Right ventricle myocardium inferior (tissue), 1 donor: ENCODE results near the gene CALM3. TPM values are rescaled to one million over a fixed set of nuclear protein-coding genes. Genes with fewer than 3 reads are reported as not detected.
"Not testable (repeated sequence)": the region's sequence is repeated elsewhere in the genome, so short reads cannot be mapped to it uniquely, and the experiment has no call there.

Experiments used
- ATAC-seq: fragments of 200-7000 bp; cut with Tn5 transposase; one replicate; pipeline ENCODE4 v1.9.1; 2020; ENCODE audit warnings: mild to moderate bottlenecking, moderate library complexity
- DNase-seq: peaks from one replicate; pipeline ENCODE4 v3.0.0; 2021; ENCODE audit errors: missing footprints
- intact Hi-C: fragments of 100-400 bp; cut with DNase I; formaldehyde crosslinking; loops from one replicate; pipeline ENCODE4 v1.11.0; 2022
- long read RNA-seq: library from polyadenylated mRNA; unstranded; transcript quantifications from one replicate; pipeline ENCODE4 v2.0.0, GENCODE V29; 2021
- total RNA-seq: library from RNA; stranded (reverse); fragmentation: NEBNext Ultra II Directional; extraction: Animal tissue kit (Norgen Biotek cat#: 25700); gene quantifications from one replicate; pipeline ENCODE4 v1.2.1, GENCODE V29; 2021
- donor health status: DM: no; HTN: yes; CAD: no; lungs with severe emphysema.

Gene CALM3
- 378 TPM for total RNA-seq
- long read RNA-seq, transcript CALM3-201 (6 exons, 2,289 nt): major isoform, 314 of 338 reads
- long read RNA-seq, partial matches to known transcripts: 18 of 338 reads
- long read RNA-seq, other reads (novel, unspliced or antisense): 1 of 338 reads

DNA sequence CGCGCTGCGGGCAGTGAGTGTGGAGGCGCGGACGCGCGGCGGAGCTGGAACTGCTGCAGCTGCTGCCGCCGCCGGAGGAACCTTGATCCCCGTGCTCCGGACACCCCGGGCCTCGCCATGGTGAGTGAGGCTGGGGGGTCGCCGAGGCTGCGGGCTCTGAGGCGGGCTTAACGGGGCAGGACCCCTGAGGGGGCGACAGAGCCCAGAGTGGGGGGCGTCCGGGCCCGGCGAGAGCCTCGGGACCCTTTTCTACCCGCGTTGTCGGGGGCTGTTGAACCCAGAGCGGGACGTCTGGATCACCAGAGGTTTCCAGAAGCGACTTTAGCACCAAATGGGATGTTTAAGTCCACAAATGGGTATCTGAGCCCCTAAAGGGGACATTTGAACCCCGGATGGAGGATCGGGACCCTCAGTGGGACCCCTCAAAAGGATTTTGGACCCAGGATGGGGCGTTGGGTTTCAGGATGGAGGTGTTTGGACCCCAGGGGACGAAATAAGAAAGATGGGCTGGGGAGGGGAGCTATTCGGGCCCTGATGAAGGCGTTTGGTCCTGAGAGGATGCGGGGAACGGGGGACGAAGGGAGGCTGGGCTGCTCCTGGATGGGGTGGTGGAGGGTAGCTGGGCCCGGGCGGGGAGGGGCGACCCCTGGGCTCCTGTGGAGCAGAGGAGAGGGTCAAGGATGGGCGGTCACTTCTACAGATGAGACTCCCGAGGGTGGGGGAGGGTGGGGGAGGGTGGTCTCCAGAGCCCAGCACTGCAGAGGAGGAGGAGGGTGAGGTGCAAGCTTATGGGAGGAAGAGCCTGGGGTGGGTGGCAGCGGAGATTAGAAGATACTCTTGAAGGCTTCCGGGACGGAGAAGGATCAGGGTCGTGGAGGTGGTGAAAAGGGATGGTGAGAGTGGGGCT is at the start of gene CALM3:
Gene CALM3 (plus strand): TSS at position 13 of the 907 bp plus-strand sequence. CDS start 105 bp downstream, at position 118.
- no peak for ATAC-seq
- DNase-seq: no peak
- intact Hi-C loops: no loop called here

DNA sequence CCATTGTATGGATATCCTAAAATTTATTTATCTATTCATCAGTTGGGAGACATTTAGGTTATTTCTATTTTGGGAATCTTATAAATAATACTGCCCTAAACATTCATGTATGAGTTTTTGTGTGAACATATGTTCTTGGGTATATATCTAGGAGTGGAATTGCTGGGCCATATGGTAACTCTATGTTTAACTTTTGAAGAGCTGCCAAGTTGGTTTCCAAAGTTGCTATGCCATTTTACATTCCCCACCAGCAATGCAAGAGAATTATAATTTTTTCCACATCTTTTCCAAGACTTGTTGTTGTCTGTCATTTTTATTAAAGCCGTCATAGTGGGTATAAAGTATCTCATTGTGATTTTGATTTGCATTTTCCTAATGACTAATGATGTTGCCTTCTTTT is 48.2 kb upstream of the CALM3 start:
- no peak for DNase-seq
- ATAC-seq: no peak
- intact Hi-C loops: no loop called here

DNA sequence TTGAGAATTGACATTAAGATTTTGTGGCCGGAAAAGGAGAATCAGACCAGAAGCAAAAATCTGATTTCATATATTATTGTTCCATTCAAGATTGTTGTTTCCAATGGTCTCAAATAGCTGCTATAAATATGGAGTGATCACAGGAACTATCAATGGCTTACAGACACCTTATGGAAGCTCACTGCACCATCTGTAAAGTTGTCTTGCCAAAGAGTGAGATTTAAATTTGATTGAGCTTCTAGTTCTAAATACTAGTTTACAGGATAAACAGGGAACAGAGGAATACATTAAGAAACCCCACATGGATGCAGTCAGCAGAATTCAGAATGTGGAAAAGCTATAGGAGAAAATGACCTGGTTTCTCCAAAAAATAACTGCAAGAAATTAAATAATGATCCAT is 47.0 kb upstream of the CALM3 start:
- ATAC-seq (no peak), DNase-seq (no peak)
- intact Hi-C loops: no loop called here

DNA sequence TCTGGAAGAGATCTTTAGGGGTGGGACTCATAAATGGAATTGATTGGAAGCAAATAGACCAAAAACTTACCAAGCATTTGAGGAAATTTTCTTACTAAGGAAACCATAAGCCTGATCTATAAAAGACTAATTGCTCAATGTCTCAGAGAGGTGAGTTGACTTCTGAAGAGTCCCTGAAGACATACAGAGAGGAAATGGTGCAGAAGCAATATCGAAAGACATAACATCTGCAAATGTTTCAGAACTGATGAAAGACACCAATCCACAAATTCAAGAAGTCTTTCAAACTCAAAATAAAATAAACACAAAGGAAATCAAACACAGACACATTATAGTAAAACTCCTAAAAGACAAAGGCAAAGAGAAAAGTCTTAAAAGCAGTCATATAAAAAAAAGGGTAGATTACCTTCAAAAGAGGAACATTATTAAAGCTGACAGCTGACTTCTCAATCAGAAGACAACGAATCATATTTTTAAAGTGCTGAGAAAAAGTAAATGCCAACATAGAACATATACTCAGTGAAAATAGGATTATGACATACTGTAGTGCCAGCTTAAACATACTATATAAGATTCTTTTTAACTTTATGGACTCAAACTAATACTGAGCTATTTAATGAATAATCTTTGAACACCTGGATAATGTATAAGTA is 45.4 kb upstream of the CALM3 start:
- intact Hi-C loops: no loop called here
- ATAC-seq (no peak), DNase-seq (no peak)

DNA sequence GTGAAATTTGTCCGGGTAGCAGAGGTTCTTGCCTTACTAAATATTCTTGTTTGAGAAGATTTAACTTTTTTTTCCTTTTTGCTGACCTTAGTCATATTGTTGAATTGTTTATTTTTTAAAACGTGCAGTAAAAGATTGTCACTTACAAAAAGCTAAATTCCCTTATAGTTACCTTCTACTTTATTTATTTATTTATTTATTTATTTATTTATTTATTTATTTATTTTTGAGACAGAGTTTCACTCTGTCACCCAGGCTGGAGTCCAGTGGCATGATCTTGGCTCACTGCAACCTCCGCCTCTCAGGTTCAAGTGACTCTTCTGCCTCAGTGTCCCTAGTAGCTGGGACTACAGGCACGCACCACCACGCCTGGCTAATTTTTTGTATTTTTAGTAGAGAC is 44.7 kb upstream of the CALM3 start:
- ATAC-seq, intact Hi-C loops, DNase-seq: not testable (repeated sequence)

DNA sequence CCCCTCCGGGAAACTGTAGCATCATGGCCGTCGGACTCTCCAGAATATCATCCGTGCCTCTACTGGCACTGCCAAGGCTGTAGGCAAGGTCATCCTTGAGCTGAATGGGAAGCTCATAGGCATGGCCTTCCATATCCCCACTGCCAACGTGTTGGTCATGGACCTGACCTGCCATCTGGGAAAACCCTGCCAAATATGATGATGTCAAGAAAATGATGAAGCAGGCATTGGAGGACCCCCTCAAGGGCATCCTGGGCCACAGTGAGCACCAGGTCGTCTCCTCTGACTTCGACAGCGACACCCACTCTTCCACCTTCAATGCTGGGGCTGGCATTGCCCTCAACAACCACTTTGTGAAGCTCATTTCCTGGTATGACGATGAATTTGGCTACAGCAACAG is 41.9 kb upstream of the CALM3 start:
- no peak for DNase-seq
- no peak for ATAC-seq
- intact Hi-C loops: no loop called here

DNA sequence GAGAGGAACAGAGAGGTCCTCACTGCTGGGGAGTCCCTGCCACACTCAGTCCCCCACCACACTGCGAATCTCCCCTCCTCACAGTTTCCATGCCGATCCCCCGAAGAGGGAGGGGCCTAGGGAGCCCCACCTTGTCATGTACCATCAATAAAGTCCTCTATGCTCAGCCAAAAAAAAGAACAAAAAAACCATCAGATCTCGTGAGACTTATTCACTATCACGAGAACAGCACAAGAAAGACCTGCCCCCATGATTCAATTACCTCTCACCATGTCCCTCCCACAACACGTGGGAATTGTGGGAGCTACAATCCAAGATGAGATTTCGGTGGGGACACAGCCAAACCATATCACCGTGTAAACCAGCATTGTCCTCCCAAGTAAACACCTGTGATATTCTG is 41.5 kb upstream of the CALM3 start:
- ATAC-seq, intact Hi-C loops, DNase-seq: not testable (repeated sequence)

DNA sequence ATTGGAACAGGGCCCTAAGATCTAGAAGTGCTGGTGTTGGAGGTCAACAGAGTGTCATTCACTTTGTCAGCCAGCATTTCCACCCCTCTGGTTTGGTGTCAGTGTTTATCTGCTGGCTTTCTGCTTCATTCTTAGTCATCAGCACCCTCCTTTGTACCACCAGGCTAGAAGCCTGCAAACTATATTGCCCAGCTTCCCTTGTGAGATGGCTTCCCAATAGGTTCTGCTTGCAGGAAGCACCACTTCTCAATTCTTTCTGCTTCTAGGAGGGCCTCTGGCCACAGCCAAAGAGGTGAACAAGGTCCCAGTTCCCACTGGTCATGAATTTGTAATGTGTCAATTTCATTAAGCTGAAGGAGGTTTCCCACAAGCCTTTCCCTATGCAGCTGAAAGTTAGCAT is 36.4 kb upstream of the CALM3 start:
- DNase-seq (no peak), ATAC-seq (no peak)
- intact Hi-C loops: no loop called here

DNA sequence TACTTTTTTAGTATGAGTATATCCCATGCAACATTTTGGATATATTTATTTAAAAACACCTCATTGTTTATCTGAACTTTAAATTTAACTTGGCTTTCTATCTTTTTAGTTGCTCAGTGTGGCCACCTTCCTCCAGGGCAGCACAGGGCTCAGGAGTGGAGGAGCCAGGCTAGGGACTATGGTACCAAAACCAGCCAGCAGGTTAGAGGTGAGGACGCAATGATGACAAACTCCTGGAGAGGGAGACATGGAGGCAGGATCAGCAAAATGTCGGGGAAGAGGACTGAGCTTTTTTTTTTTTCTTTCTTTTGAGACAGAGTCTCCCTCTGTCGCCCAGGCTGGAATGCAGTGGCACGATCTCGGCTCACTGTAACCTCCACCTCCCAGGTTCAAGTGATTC is 29.6 kb upstream of the CALM3 start:
- DNase-seq (no peak), ATAC-seq (no peak)
- intact Hi-C loops: no loop called here

DNA sequence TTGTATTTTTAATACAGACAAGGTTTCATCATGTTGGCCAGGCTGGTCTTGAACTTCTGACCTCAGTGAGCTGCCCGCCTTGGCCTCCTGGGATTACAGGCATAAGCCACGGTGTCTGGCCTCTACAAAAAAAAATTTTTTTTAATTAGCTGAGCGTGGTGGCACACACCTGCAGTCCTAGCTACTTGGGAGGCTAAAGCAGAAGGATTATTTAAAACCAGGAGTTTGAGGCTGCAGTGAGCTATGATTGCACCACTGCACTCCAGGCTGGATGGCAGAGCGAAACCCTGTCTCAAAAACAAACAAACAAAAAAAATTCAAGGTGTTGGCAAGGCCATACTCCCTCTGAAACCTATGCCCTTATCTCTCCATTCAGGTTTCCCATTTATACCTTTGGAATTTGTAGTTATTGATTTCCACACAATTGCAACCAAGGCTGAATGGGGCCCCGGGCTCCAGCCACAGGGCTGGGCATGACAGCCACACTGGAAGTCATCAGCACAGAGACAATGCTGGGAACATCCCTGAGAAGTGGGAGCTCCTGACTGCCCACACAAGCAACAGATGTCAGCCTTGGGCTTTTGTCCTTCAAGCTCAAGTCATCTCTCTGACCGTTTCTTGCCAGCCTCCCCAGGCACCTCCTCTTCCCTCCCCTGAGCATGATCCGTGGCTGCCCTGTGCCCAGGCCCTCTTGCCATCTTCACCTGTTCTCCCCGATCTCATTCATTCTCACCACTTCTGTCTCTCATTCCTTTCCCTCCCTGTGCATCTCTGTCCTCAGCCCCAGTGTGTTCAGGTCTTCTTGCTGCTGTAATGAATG is 27.2 kb upstream of the CALM3 start:
- intact Hi-C loops: no loop called here
- DNase-seq (no peak), ATAC-seq (no peak)

DNA sequence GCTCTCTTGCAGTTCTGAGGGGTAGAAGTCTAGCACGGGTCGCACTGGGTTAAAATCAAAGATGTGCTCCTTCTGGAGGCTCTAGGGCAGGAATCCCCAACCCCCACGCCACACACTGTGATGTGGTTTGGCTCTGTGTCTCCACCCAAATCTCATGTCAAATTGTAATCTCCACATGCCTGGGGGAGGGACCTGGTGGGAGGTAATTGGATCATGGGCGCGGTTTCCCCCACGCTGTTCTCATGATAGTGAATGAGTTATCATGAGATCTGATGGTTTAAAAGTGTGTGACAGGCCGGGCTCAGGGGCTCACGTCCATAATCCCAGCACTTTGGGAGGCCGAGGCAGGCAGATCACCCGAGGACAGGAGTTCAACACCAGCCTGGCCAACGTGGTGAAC is 26.6 kb upstream of the CALM3 start:
- ATAC-seq: no peak
- no peak for DNase-seq
- intact Hi-C loops: no loop called here

DNA sequence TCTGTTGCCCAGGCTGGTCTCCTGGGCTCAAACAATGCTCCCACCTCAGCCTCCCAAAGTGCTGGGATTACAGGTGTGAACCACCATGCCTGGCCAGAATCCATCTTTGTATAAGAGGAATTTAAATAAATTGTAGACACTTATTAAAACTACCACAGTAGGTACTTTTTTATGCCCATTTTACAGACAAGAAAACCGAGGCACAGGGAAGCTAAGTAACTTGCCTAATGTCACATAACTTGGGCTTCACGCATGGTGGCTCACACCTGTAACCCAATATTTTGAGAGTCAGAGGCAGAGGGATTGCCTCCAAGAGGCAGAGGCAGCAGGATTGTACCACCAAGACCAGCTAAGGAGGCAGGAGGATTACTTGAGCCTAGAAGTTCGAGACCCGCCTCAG is 22.7 kb upstream of the CALM3 start:
- ATAC-seq (no peak), DNase-seq (no peak)
- intact Hi-C loops: no loop called here

DNA sequence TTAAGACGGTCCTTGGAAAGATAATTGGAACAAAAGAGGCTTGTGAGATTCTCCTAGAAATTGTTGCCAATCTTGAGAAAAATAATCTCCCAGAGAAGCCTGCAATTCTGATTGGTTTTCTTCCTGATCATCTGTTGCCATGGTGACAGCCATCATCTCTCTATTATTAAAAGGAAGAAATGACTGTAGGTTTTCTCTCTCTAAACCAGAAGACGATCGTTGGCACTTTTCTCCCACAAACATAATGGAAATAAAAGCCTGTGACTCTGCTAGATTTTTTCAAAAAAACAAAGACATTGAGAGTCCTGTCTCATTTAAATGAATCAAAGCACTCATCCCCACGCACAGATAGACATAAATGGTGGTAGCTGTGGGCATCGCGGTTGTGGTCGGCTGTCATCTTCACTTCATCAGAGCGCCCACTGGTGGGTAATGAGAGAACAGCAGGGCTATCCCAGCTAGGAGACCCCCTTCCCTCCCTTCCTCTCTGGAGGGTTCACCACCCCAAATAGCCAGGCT is 21.7 kb upstream of the CALM3 start:
- ATAC-seq: no peak
- no peak for DNase-seq
- intact Hi-C loops: no loop called here

DNA sequence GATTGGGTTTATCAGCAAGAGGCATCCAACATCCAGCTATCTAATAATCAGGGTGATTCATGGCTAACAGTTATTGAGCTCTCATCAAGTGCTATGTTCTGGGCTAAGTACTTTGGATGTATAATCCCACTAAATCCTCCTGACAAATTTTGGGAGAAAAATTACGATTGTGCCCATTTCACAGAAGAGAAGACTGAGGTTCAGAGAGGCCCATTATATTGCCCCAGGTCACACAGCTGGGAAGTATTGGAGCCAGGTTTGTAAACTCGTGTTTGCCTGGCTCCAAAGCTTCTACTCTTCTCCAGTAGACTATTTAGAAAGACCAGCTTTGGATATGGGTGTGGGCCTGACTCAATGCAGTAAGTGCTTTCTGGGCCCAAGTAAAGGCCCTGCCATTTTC is 20.9 kb upstream of the CALM3 start:
- ATAC-seq: no peak
- intact Hi-C loops: no loop called here
- DNase-seq: no peak

DNA sequence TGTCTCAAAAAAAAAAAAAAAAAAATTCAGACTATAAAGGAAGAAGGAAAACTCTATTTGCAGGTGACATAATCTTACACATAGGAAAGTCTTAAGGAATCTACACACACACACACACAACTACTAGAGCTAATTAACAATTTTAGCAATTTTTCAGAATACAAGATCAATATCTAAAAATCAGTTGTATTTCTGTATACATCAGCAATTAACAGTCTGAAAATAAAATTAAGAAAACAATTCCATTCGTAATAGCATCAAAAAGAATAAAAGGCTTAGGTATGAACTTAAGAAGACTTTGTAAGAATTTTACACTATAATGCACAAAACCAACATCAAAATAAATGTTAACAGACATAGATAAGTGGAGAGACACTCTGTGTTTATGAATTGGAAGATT is 15.6 kb upstream of the CALM3 start:
- intact Hi-C loops: no loop called here
- no peak for ATAC-seq
- no peak for DNase-seq

DNA sequence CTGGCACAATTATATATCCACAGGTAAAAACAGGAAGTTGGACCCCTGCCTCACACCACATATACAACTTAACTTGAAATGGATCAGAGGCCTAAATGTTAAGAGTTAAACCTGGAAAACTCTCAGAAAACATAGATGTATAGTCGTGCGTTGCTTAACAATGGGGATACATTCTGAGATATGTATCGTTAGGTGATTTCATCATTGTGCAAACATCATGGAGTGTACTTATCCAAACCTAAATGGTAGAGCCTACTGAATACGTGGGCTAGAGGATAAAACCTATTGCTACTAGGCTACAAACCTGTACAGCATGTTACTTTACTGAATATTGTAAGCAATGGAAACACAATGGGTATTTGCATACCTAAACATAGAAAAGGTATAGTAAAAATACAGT is 14.8 kb upstream of the CALM3 start:
- intact Hi-C loops: no loop called here
- DNase-seq (no peak), ATAC-seq (no peak)

DNA sequence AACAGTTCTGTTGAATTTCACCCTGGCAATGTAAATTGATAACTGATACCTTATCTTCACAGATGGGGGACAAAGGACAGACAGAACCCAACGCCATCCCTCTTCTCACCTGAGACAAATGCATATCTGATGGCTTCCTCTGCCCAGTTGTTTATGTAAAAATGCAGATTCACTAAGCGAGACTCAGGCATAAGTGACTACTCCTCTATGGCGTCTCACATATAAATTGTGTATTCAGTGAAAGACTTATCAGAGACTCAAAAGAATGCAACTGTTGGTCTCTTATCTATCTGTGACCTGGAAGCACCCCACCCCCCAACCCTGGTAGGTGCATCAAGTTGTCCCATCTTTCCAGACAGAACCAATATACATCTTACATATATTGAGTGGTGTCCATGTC is 13.3 kb upstream of the CALM3 start:
- ATAC-seq (no peak), DNase-seq (no peak)
- intact Hi-C loops: no loop called here

DNA sequence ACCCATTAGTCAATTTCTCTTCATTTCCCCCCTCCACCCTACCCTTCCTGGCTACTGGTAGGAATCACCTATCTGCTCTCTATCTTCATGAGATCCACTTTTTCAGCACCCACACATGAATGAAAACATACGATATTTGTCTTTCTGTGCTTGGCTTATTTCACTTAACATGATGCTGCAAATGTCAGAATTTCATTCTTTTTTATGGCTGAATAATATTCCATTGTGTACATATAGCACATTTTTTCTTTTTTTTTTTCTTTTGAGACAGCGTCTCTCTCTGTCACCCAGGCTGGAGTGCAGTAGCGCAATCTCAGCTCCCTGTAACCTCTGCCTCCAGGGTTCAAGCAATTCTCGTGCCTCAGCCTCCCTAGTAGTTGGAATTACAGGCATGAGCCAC is 9.9 kb upstream of the CALM3 start:
- ATAC-seq: no peak
- DNase-seq: no peak
- intact Hi-C loops: no loop called here

DNA sequence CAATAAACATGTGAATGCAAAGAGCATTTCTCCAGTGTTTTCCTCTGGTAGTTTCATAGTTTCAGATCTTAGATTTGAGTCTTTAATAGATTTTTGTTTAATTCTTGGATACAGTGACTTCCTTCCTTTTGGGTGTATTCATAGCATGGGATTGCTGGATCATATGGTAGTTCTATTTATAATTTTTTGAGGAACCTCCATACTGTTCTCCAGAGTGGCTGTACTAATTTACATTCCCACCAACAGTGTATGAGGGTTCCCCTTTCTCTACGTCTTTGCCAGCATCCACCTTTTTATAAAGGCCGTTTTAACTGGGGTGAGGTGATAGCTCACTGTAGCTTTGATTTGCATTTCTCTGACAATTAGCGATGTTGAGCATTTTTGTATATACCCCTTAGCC is 9.3 kb upstream of the CALM3 start:
- ATAC-seq (no peak), DNase-seq (no peak)
- intact Hi-C loops: no loop called here
